Measurements from ENCODE around the gene TGFBRAP1. TPM values are rescaled to one million over a fixed set of nuclear protein-coding genes. Genes with fewer than 3 reads are reported as not detected.

Gene TGFBRAP1
- total RNA-seq (2021) = 22.8 and 24.8 TPM in 2 replicates
- percentile 78 among the genes with signal in this experiment for Bru-seq, nascent RNA
- percentile 71 among the genes with signal in this experiment for BruChase-seq, experiment 1, labeled RNA remaining after a 2-hour chase
- BruChase-seq, experiment 2, labeled RNA remaining after a 6-hour chase = percentile 69 among the genes with signal in this experiment
- long read RNA-seq, full-length matches to known transcripts = 29 of 66 reads
- long read RNA-seq, partial matches to known transcripts = 6 of 66 reads
- long read RNA-seq, other reads (novel, unspliced or antisense) = 31 of 66 reads

GRCh38 chr2:105329561-105330495 lies at the start of gene TGFBRAP1:
TGFBRAP1 (minus strand) TSS chr2:105329735; CDS start chr2:105308301, 21,434 bp downstream.
- Histone ChIP-seq H3K27me3 (replicated peaks; ENCODE audit: insufficient read depth, low read depth, low read length, poor library complexity) (no peaks in the 10 kb centered on the region), H3K36me3 (ENCODE audit: insufficient read depth, low read length, poor library complexity, severe bottlenecking) (no peaks in the 10 kb centered on the region), H3K4me3 (ENCODE audit: low read depth, low read length, poor library complexity, severe bottlenecking) (peak within 1 kb of the TSS; percentile 60), H3K9me3 (ENCODE audit: low read depth, low read length, poor library complexity, severe bottlenecking) (no peaks in the 10 kb centered on the region), H3K4me1 (ENCODE audit: insufficient read depth, low read length, poor library complexity, severe bottlenecking) (peaks cover 22% of the 10 kb centered on the region), H3K27ac (ENCODE audit: low read depth, low read length, poor library complexity, severe bottlenecking) (peak within 1 kb of the TSS; percentile 90)
- ChIA-PET POLR2A (ENCODE audit: low non-redundant PET) (no interaction called here), CTCF (interaction anchor here (0.7 kb wide), 1 partner anchor 90 kb away, joined by 7 read pairs; no protein-coding TSS in a partner anchor)
- peak; percentile 70 for DNase-seq (ENCODE audit: low spot score)
- TF ChIP-seq EZH2 (IDR thresholded peaks at IDR 0.05; ENCODE audit: borderline replicate concordance, low read depth, low read length, poor library complexity, severe bottlenecking) (no peak), CTCF (conservative IDR thresholded peaks at IDR 0.05; ENCODE audit: low read depth, low read length) (no peak)
- intact Hi-C loops (cut with micrococcal nuclease; ENCODE audit: unreplicated experiment) = no loop called here
- BruUV-seq (replicated peaks) = no TSS peak

GRCh38 chr2:105378921-105379383 lies 49.4 kb upstream of the TGFBRAP1 start:
- no peaks in the 10 kb centered on the region for H3K27me3 ChIP-seq (replicated peaks; ENCODE audit: insufficient read depth, low read depth, low read length, poor library complexity)
- intact Hi-C loops (cut with micrococcal nuclease; ENCODE audit: unreplicated experiment) = no loop called here
- no peak for DNase-seq (ENCODE audit: low spot score)
- H3K9me3 ChIP-seq (ENCODE audit: low read depth, low read length, poor library complexity, severe bottlenecking) = no peaks in the 10 kb centered on the region
- ChIA-PET POLR2A (ENCODE audit: low non-redundant PET) (no interaction called here), CTCF (no interaction called here)
- no peak overlapping the region for H3K27ac ChIP-seq (ENCODE audit: low read depth, low read length, poor library complexity, severe bottlenecking)
- no TSS peak for BruUV-seq (replicated peaks)
- no peaks in the 10 kb centered on the region for H3K4me1 ChIP-seq (ENCODE audit: insufficient read depth, low read length, poor library complexity, severe bottlenecking)
- TF ChIP-seq CTCF (conservative IDR thresholded peaks at IDR 0.05; ENCODE audit: low read depth, low read length) = no peak
- TF ChIP-seq EZH2 (IDR thresholded peaks at IDR 0.05; ENCODE audit: borderline replicate concordance, low read depth, low read length, poor library complexity, severe bottlenecking) = no peak
- no peak overlapping the region for H3K4me3 ChIP-seq (ENCODE audit: low read depth, low read length, poor library complexity, severe bottlenecking)
- no peaks in the 10 kb centered on the region for H3K36me3 ChIP-seq (ENCODE audit: insufficient read depth, low read length, poor library complexity, severe bottlenecking)

GRCh38 chr2:105378276-105378840 lies 48.8 kb upstream of the TGFBRAP1 start:
- POLR2A ChIA-PET (ENCODE audit: low non-redundant PET) = no interaction called here

More at GRCh38 chr2:105378276-105378840, 48.8 kb upstream of the TGFBRAP1 start:
- Histone ChIP-seq H3K9me3 (ENCODE audit: low read depth, low read length, poor library complexity, severe bottlenecking) (no peaks in the 10 kb centered on the region), H3K4me1 (ENCODE audit: insufficient read depth, low read length, poor library complexity, severe bottlenecking) (no peaks in the 10 kb centered on the region), H3K27me3 (replicated peaks; ENCODE audit: insufficient read depth, low read depth, low read length, poor library complexity) (no peaks in the 10 kb centered on the region), H3K27ac (ENCODE audit: low read depth, low read length, poor library complexity, severe bottlenecking) (no peak overlapping the region), H3K4me3 (ENCODE audit: low read depth, low read length, poor library complexity, severe bottlenecking) (no peak overlapping the region), H3K36me3 (ENCODE audit: insufficient read depth, low read length, poor library complexity, severe bottlenecking) (no peaks in the 10 kb centered on the region)
- DNase-seq (ENCODE audit: low spot score) = no peak
- BruUV-seq (replicated peaks) = no TSS peak
- intact Hi-C loops (cut with micrococcal nuclease; ENCODE audit: unreplicated experiment) = no loop called here
- CTCF ChIA-PET = no interaction called here
- TF ChIP-seq EZH2 (IDR thresholded peaks at IDR 0.05; ENCODE audit: borderline replicate concordance, low read depth, low read length, poor library complexity, severe bottlenecking) (no peak), CTCF (conservative IDR thresholded peaks at IDR 0.05; ENCODE audit: low read depth, low read length) (no peak)
